Pancreas (tissue), 10 donors: ENCODE data around the gene LSM14B. TPM values are rescaled to one million over a fixed set of nuclear protein-coding genes. Genes with fewer than 3 reads are reported as not detected.
"Not testable (repeated sequence)": the region's sequence is repeated elsewhere in the genome, so short reads cannot be mapped to it uniquely, and the experiment has no call there.

Source experiments
- ATAC-seq, 4 donors: fragments of 200-7000 bp; cut with Tn5 transposase; one replicate each; pipeline versions ENCODE4 v1.8.0 to v1.9.1; 2020; ENCODE audit warnings: mild to moderate bottlenecking in 4 of 4, moderate library complexity in 4 of 4
- DNase-seq, 6 donors: peaks; one replicate each; pipeline ENCODE4 v3.0.0-alpha.2; 2020
- FAIRE-seq: peaks from 2 replicates; lab custom pipeline; 2012; peaks lifted over from hg19 to GRCh38; lab: Jason Lieb, UNC
- H3K27ac ChIP-seq, 4 donors: fragments of 200-600 bp; sonication (generic); 1 replicate in 3 of 4; 2 replicates in 1 of 4; pipeline versions ENCODE4 v1.5.0 to v1.8.0; 2020
- H3K27me3 ChIP-seq, 4 donors: fragments of 200-600 bp; one replicate each; pipeline ENCODE4 v1.8.0; 2021
- H3K36me3 ChIP-seq, 3 donors: fragments of 200-600 bp; sonication (generic) in 1 of 3; one replicate each; pipeline versions ENCODE4 v1.5.0 to v1.8.0; 2020 to 2021
- H3K4me1 ChIP-seq, 3 donors: fragments of 200-600 bp; one replicate each; pipeline ENCODE4 v1.8.0; 2021
- H3K4me3 ChIP-seq, 4 donors: fragments of 200-600 bp; sonication (generic) in 2 of 4; one replicate each; pipeline versions ENCODE4 v1.5.0 to v1.8.0; 2020 to 2021
- H3K9me3 ChIP-seq, 4 donors: fragments of 200-600 bp; one replicate each; pipeline ENCODE4 v1.8.0; 2021
- CTCF ChIP-seq, 4 donors: fragments of 200-600 bp; sonication (generic) in 3 of 4; IDR thresholded peaks; one replicate each; pipeline versions ENCODE4 v1.5.0 to v1.8.0; 2021; ENCODE audit warnings: antibody characterized with exemption in 4 of 4
- WGBS, 2 donors: extraction: QIAGEN DNeasy Blood & Tissue Kit; methylation state at CpG; one replicate each; pipeline ENCODE4 v1.1.7; 2013; 5-methylcytosine and 5-hydroxymethylcytosine counted together
- intact Hi-C, 3 donors: fragments of 100-400 bp; cut with DNase I; formaldehyde crosslinking; loops; one replicate each; pipeline versions ENCODE4 v1.11.1 to v1.14.2; 2022
- polyA plus RNA-seq, 2 donors: library from polyadenylated mRNA; stranded (reverse); fragments of 200-250 nt; gene quantifications; one replicate each; pipeline ENCODE4 v1.2.3, GENCODE V29; 2013
- total RNA-seq, 6 donors: library from RNA; stranded (reverse); fragmentation: NEBNext Ultra II Directional in 4 of 6; extraction: Animal tissue kit (Norgen Biotek cat#: 25700) in 4 of 6; gene quantifications; one replicate each; pipeline versions ENCODE4 v1.2.1 to v1.2.4, GENCODE V29; 2021 to 2023
- donor health status: healthy with polysubstance abuse.
- donor health status: DM: no; HTN: no; CAD: no; lungs with moderate emphysema.
- donor health status: DM: no; HTN: no; CAD: no.
- donor health status: control.
- donor health status: control.
- donor health status: Bipolar disorder and iron deficiency.
- donor health status: DM: yes; HTN: yes; CAD: no.
- donor health status: DM: no; HTN: no; CAD: no.
- donor health status: DM: no; HTN: no; CAD: no.
- donor health status: DM: yes; HTN: yes; CAD: no.

LSM14B gene
- total and polyA plus RNA-seq, 8 donors: 8.4 to 20.1 (median 16.7) TPM

- Histone ChIP-seq H3K27ac (no peak overlapping the region), H3K36me3 (no peaks in the 10 kb centered on the region), H3K27me3 (no peaks in the 10 kb centered on the region), H3K4me1 (no peaks in the 10 kb centered on the region), H3K9me3 (no peaks in the 10 kb centered on the region), H3K4me3 (no peak overlapping the region)
- no peak for TF ChIP-seq CTCF (IDR thresholded peaks at IDR 0.05)
- intact Hi-C loops: no loop called here
- 92 to 93% methylated on average over 6 of the region's 6 CpGs for WGBS, 2 donors
- DNase-seq (no peak), FAIRE-seq (no peak), ATAC-seq (no peak)
Measured at GRCh38 chr20:62111148-62111547, 11.1 kb upstream of the LSM14B start.

- H3K9me3 ChIP-seq: no peaks in the 10 kb centered on the region
- H3K27ac ChIP-seq: no peak overlapping the region
- H3K36me3 ChIP-seq: no peaks in the 10 kb centered on the region
- intact Hi-C loops: no loop called here
- no peaks in the 10 kb centered on the region for H3K4me1 ChIP-seq
- H3K4me3 ChIP-seq: no peak overlapping the region
- DNase-seq (no peak), ATAC-seq (no peak), FAIRE-seq (no peak)
- H3K27me3 ChIP-seq: no peaks in the 10 kb centered on the region
- WGBS, 2 donors: 91 to 93% methylated on average over 6 of the region's 6 CpGs
- no peak for TF ChIP-seq CTCF (IDR thresholded peaks at IDR 0.05)
Measured at GRCh38 chr20:62112368-62112767, 9.9 kb upstream of the LSM14B start.

GRCh38 chr20:62114894-62115293, 7.4 kb upstream of the LSM14B start:
- DNase-seq (no peak), ATAC-seq (no peak), FAIRE-seq (no peak)
- H3K36me3 ChIP-seq: no peaks in the 10 kb centered on the region
- 79 to 82% methylated on average over 8 of the region's 8 CpGs for WGBS, 2 donors
- no peak for TF ChIP-seq CTCF (IDR thresholded peaks at IDR 0.05)
- intact Hi-C loops: loop anchor here in 1 of 3 donors (5.0 kb wide), 1 partner anchor 43 kb away; no protein-coding TSS in a partner anchor
- H3K4me1 ChIP-seq: peaks cover 0 to 14% (median 9%) of the 10 kb centered on the region in 3 donors
- no peak overlapping the region for H3K4me3 ChIP-seq
- H3K27ac ChIP-seq: no peak overlapping the region
- no peaks in the 10 kb centered on the region for H3K9me3 ChIP-seq
- H3K27me3 ChIP-seq: no peaks in the 10 kb centered on the region

- H3K36me3 ChIP-seq, ATAC-seq, DNase-seq, FAIRE-seq, H3K9me3 ChIP-seq, H3K27me3 ChIP-seq, H3K27ac ChIP-seq, H3K4me3 ChIP-seq: not testable (repeated sequence)
- 92% methylated on average over 7 of the region's 7 CpGs for WGBS, 2 donors
- intact Hi-C loops: loop anchor here in 1 of 3 donors (5.0 kb wide), 1 partner anchor 44 kb away; no protein-coding TSS in a partner anchor
- H3K4me1 ChIP-seq: peaks cover 9 to 22% (median 18%) of the 10 kb centered on the region in 3 donors
Measured at GRCh38 chr20:62115800-62116407, 6.4 kb upstream of the LSM14B start.

GRCh38 chr20:62116558-62117361, 5.5 kb upstream of the LSM14B start:
- H3K9me3 ChIP-seq: no peaks in the 10 kb centered on the region
- H3K4me1 ChIP-seq: peaks cover 12 to 22% (median 18%) of the 10 kb centered on the region in 3 donors
- DNase-seq (no peak), ATAC-seq (no peak), FAIRE-seq (no peak)
- 84 to 87% methylated on average over 38 of the region's 38 CpGs for WGBS, 2 donors
- H3K27ac ChIP-seq: no peak overlapping the region
- intact Hi-C loops: loop anchor here in 1 of 3 donors (5.0 kb wide), 1 partner anchor 44 kb away; no protein-coding TSS in a partner anchor
- H3K36me3 ChIP-seq: no peaks in the 10 kb centered on the region
- H3K4me3 ChIP-seq: no peak overlapping the region
- TF ChIP-seq CTCF (IDR thresholded peaks at IDR 0.05): no peak
- no peaks in the 10 kb centered on the region for H3K27me3 ChIP-seq
